Brain microvascular endothelial cell (primary cell): ENCODE data around the gene PFN3.

Experiments
- DNase-seq: peaks from one replicate; pipeline ENCODE4 v3.0.0-alpha.2; 2020
- H3K27ac ChIP-seq: fragments of 250-450 bp; sonication (Bioruptor Pico); 2 replicates; pipeline ENCODE4 v1.5.1; 2020; ENCODE audit warnings: mild to moderate bottlenecking, moderate library complexity
- H3K27me3 ChIP-seq: fragments of 250-450 bp; sonication (Bioruptor Pico); replicated peaks from 2 replicates; pipeline ENCODE4 v1.5.1; 2020; ENCODE audit warnings: mild to moderate bottlenecking
- H3K36me3 ChIP-seq: fragments of 250-450 bp; sonication (Bioruptor Pico); replicated peaks from 2 replicates; pipeline ENCODE4 v1.5.1; 2020; ENCODE audit warnings: mild to moderate bottlenecking
- H3K4me3 ChIP-seq: 2 replicates; pipeline ENCODE4 v1.5.1; 2011; ENCODE audit warnings: low read depth, mild to moderate bottlenecking, control low read depth, low read length, moderate library complexity
- in situ Hi-C: cut with HindIII; loops from 2 replicates; pipeline ENCODE4 v1.10.0; 2017; ENCODE audit warnings: low sequenced_read_pairs, low pct_ligation_motif_present
- TF ChIP-seq, protein P1 (sequence below): IDR thresholded peaks from 2 replicates; pipeline ENCODE4 v1.5.1; 2011; ENCODE audit warnings: low read depth, mild to moderate bottlenecking, moderate library complexity, low read length, control low read depth, inconsistent platforms; ENCODE audit errors: missing control alignments

Gene PFN3

DNA sequence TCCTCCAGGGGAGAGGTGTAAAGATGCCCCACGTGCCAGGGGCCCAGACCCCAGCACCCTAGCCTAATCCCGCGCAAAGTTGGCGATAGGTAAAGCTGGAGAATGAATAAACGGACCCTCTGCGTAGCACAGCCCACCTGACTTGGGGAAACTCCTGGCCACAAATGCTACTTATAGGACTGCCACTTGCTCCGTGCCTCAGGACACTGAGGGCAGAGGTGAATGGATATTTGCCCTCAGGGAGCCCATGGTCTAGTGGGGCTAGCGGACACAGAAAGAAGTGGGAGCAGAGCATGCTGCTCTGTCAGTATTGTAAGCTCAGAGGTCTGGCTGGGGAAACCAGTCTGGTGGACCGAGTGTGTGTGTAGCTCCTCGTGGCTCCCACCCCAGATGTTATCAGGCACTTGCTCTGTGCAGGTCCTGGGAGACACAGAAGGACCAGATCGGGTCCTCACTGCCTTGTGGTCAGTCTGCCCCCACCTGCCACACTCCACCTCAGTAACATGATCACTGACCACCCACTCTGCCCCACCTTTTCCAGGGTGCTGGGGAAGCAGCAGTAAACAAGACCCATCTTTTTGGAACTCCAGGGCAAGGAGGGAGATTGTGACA is 26.9 kb upstream of the PFN3 start:
- TF ChIP-seq, protein P1, sequence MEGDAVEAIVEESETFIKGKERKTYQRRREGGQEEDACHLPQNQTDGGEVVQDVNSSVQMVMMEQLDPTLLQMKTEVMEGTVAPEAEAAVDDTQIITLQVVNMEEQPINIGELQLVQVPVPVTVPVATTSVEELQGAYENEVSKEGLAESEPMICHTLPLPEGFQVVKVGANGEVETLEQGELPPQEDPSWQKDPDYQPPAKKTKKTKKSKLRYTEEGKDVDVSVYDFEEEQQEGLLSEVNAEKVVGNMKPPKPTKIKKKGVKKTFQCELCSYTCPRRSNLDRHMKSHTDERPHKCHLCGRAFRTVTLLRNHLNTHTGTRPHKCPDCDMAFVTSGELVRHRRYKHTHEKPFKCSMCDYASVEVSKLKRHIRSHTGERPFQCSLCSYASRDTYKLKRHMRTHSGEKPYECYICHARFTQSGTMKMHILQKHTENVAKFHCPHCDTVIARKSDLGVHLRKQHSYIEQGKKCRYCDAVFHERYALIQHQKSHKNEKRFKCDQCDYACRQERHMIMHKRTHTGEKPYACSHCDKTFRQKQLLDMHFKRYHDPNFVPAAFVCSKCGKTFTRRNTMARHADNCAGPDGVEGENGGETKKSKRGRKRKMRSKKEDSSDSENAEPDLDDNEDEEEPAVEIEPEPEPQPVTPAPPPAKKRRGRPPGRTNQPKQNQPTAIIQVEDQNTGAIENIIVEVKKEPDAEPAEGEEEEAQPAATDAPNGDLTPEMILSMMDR: no peak
- Histone ChIP-seq H3K36me3 (peaks cover 5% of the 10 kb centered on the region), H3K27ac (peak overlapping the region; percentile 77), H3K27me3 (no peaks in the 10 kb centered on the region), H3K4me3 (peak overlapping the region; percentile 69)
- no peak for DNase-seq
- in situ Hi-C loops: loop anchor here (25.0 kb wide), 1 partner anchor 115 kb away; the partner anchor contains the start of genes MXD3, PRELID1 and RAB24

DNA sequence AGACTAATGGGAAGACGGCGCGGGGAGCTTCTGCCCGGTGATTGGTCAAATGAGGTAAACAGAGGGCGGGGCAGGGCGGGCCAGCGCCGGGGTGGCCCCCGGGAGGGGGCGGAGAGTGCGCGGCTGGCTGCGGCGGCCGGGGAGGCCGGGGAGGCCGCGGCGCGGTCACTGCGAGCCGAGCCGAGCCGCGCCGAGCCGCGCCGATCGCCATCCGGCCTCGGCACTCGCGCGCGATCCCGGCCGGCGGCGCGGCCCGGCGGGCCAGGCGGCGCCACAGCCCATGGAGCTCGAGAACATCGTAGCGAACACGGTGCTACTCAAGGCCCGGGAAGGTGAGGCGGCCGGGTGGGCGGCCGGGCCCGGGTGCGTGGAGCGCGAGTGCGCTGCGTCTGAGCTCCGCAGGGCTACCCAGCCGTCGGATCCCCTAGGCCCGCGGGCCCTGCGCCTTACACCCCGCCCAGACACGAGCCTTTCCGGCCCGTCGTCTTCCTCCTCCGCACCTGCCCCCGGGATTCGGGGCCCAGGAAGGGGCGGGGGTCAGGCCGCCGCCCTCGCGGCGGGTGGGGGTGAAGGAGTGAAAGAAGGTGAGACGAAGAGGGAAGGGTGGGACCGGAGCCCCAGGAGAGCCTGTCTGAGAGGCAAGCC is 26.2 kb upstream of the PFN3 start, which contains the start of gene GRK6:
Gene GRK6 (plus strand): TSS at position 111 of the 645 bp plus-strand sequence. CDS start 170 bp downstream, at position 281.
- in situ Hi-C loops: loop anchor here (25.0 kb wide), 1 partner anchor 114 kb away; the partner anchor contains the start of genes MXD3, PRELID1 and RAB24

DNA sequence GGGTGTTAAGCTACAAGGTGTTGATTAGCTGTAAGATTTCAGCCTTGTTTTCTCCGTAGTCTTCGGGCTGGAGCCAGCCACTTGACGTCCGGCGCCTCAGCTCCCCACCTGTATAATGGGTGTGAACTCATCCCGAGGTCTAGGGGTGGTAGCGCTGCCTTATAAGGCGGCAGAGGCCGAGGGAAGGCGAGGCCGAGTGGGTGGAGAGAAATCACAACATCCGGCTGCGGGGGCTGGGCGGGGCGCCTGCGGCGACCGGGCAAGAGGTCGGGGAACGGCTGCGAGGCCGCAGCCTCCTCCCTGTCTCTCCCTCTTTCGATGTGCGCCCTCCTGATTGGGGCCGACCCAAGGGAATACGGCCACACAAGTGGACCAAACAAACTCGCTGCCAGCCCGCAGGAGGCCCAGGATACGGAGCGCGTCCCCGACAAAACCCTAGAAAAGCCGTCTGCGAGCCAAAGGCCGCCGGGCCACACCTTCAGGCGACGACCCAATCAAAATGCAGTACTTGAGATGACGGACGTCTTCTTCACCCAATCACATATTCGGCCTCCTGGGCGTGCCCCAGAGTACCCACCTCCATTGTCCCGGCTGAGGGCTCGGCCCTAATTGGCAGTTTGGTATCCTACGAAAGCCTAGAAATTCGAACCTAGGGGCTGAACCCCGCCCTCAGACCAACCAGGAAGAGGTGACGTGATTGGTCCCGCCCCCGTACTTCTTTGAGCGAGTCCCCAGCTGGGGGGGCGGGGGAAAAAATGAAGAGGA is 25.5 kb upstream of the PFN3 start:
- Histone ChIP-seq H3K27me3 (no peaks in the 10 kb centered on the region), H3K4me3 (peak overlapping the region; percentile 66), H3K36me3 (no peaks in the 10 kb centered on the region), H3K27ac (peak overlapping the region; percentile 89)
- peak; percentile 100 for DNase-seq
- in situ Hi-C loops: loop anchor here (25.0 kb wide), 1 partner anchor 114 kb away; the partner anchor contains the start of genes MXD3, PRELID1 and RAB24
- TF ChIP-seq, protein P1: no peak

More for the DNA sequence above, 26.2 kb upstream of the PFN3 start, which contains the start of gene GRK6:
- Histone ChIP-seq H3K27me3 (no peaks in the 10 kb centered on the region), H3K4me3 (peak within 1 kb of the TSS; percentile 69), H3K36me3 (peaks cover 2% of the 10 kb centered on the region), H3K27ac (peak within 1 kb of the TSS; percentile 89)
- TF ChIP-seq, protein P1: no peak
- DNase-seq: peak; percentile 10

DNA sequence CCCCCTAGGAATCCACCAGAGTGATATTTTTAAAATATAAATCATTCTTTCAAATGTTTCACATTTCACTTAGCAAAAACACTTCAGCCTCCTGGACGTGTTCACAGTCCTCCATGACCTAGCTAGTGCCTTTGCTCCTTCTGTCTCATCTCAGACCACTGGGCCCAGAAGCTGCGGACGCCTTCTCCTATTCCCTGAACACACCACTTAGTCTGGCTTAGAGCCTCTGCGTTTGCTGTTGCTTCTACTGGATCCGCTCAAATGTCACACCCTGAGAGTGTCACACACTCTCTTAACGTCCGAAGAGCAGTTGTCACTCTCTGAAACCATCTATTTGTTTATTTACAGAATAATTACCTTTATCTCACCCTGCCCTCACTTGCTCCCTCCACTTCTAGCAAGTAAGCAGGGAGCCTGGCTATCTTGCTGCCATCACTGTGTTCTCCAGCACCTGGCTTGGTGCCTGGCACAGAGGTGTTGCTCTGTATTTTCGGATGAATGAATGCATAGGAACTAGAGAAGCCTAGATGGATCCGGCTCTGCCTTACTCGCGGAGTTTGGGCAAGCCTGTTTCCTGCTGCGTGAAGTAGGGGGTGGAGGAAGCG is 24.8 kb upstream of the PFN3 start:
- TF ChIP-seq, protein P1: no peak
- no peak for DNase-seq
- Histone ChIP-seq H3K4me3 (peak overlapping the region; percentile 66), H3K27me3 (no peaks in the 10 kb centered on the region), H3K36me3 (no peaks in the 10 kb centered on the region), H3K27ac (peak overlapping the region; percentile 89)
- in situ Hi-C loops: loop anchor here (25.0 kb wide), 1 partner anchor 113 kb away; the partner anchor contains the start of genes MXD3, PRELID1 and RAB24

DNA sequence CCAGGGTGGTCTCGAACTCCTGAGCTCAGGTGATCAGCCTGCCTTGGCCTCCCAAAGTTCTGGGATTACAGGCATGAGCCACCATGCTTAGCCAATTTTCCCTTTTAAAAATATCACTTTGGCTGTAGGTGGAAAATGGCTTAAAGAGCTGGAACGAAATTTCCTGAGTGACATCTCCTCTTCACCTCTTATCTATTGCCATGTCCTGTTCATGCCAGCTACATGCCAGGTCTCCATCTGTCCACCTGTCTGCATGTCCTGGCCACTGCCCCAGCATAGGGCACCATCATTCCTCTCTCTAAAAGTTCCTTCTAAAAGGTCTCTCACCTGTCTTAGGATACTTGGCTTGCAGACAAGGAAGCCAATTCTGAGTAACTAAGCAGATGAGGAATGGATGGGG is 23.2 kb upstream of the PFN3 start:
- TF ChIP-seq, protein P1: no peak
- H3K27me3 ChIP-seq: no peaks in the 10 kb centered on the region

More for the DNA sequence above, 23.2 kb upstream of the PFN3 start:
- no peak for DNase-seq
- Histone ChIP-seq H3K27ac (no peak overlapping the region), H3K4me3 (no peak overlapping the region), H3K36me3 (no peaks in the 10 kb centered on the region)
- in situ Hi-C loops: no loop called here
